Liver (tissue), 9 donors: ENCODE results near the gene DDR2. TPM values are rescaled to one million over a fixed set of nuclear protein-coding genes. Genes with fewer than 3 reads are reported as not detected.

Experiments
- DNase-seq: peaks from one replicate; pipeline ENCODE4 v3.0.0-alpha.2; 2017; ENCODE audit warnings: low spot score
- H3K27ac ChIP-seq, 2 donors: one replicate each; pipeline ENCODE4 v1.7.0; 2013; ENCODE audit warnings: inconsistent platforms in 2 of 2, low read length in 2 of 2, control low read depth in 1 of 2, low read depth in 1 of 2, mild to moderate bottlenecking in 1 of 2
- H3K27me3 ChIP-seq, 4 donors: one replicate each; pipeline versions ENCODE4 v1.6.1 to v1.7.0; 2013; ENCODE audit warnings: low read length in 3 of 4, inconsistent platforms in 1 of 4, mild to moderate bottlenecking in 1 of 4, moderate library complexity in 1 of 4; ENCODE audit not compliant: control insufficient read depth in 4 of 4, insufficient read depth in 4 of 4
- H3K36me3 ChIP-seq, 4 donors: one replicate each; pipeline versions ENCODE4 v1.6.1 to v1.7.0; 2013; ENCODE audit warnings: low read length in 3 of 4, mild to moderate bottlenecking in 3 of 4, low read depth in 1 of 4, moderate library complexity in 1 of 4; ENCODE audit not compliant: control insufficient read depth in 4 of 4, insufficient read depth in 3 of 4
- H3K4me1 ChIP-seq, 4 donors: one replicate each; pipeline versions ENCODE4 v1.6.1 to v1.7.0; 2013; ENCODE audit warnings: low read length in 3 of 4, mild to moderate bottlenecking in 3 of 4, moderate library complexity in 1 of 4; ENCODE audit not compliant: control insufficient read depth in 4 of 4, insufficient read depth in 4 of 4
- H3K4me3 ChIP-seq, 3 donors: one replicate each; pipeline versions ENCODE4 v1.6.1 to v1.7.0; 2013; ENCODE audit warnings: low read length in 3 of 3, control low read depth in 1 of 3, low read depth in 1 of 3, mild to moderate bottlenecking in 1 of 3
- H3K9ac ChIP-seq, 2 donors: one replicate each; pipeline ENCODE4 v1.7.0; 2013; ENCODE audit warnings: low read length in 2 of 2, mild to moderate bottlenecking in 2 of 2, moderate library complexity in 2 of 2, control low read depth in 1 of 2, low read depth in 1 of 2
- H3K9me3 ChIP-seq, 4 donors: one replicate each; pipeline versions ENCODE4 v1.6.1 to v1.7.0; 2013; ENCODE audit warnings: low read length in 3 of 4; ENCODE audit not compliant: control insufficient read depth in 4 of 4
- EGR1 ChIP-seq, 2 donors: IDR thresholded peaks; 2 replicates each; pipeline ENCODE4 v1.6.1; 2016 to 2018; ENCODE audit warnings: antibody characterized with exemption in 2 of 2, low read depth in 2 of 2
- FOXA2 ChIP-seq: IDR thresholded peaks from 2 replicates; pipeline ENCODE4 v1.6.1; 2016; ENCODE audit warnings: antibody characterized with exemption
- HNF4A ChIP-seq, 2 donors: conservative IDR thresholded peaks; 2 replicates each; pipeline ENCODE4 v1.6.1; 2016; ENCODE audit warnings: antibody characterized with exemption in 2 of 2, mild to moderate bottlenecking in 2 of 2
- HNF4G ChIP-seq: IDR thresholded peaks from 2 replicates; pipeline ENCODE4 v1.6.1; 2016; ENCODE audit warnings: antibody characterized with exemption
- JUND ChIP-seq, 2 donors: IDR thresholded peaks; 2 replicates each; pipeline ENCODE4 v1.6.1; 2016; ENCODE audit warnings: antibody characterized with exemption in 2 of 2
- MAX ChIP-seq: IDR thresholded peaks from 2 replicates; pipeline ENCODE4 v1.6.1; 2016; ENCODE audit warnings: antibody characterized with exemption
- RAD21 ChIP-seq, 2 donors: IDR thresholded peaks; 2 replicates each; pipeline ENCODE4 v1.6.1; 2016; ENCODE audit warnings: antibody characterized with exemption in 2 of 2, mild to moderate bottlenecking in 2 of 2
- RXRA ChIP-seq, 2 donors: IDR thresholded peaks; 2 replicates each; pipeline ENCODE4 v1.6.1; 2017 to 2018; ENCODE audit warnings: antibody characterized with exemption in 2 of 2, mild to moderate bottlenecking in 1 of 2
- SP1 ChIP-seq: IDR thresholded peaks from 2 replicates; pipeline ENCODE4 v1.6.1; 2018; ENCODE audit warnings: antibody characterized with exemption, mild to moderate bottlenecking
- TAF1 ChIP-seq: conservative IDR thresholded peaks from 2 replicates; pipeline ENCODE4 v1.6.1; 2016; ENCODE audit warnings: antibody characterized with exemption, mild to moderate bottlenecking
- YY1 ChIP-seq: IDR thresholded peaks from 2 replicates; pipeline ENCODE4 v1.6.1; 2016; ENCODE audit warnings: antibody characterized with exemption, mild to moderate bottlenecking
- WGBS: extraction: QIAGEN DNeasy Blood & Tissue Kit; methylation state at CpG from one replicate; pipeline ENCODE4 v1.1.7; 2013; 5-methylcytosine and 5-hydroxymethylcytosine counted together
- polyA plus RNA-seq, 2 donors: library from polyadenylated mRNA; stranded (reverse) in 1 of 2; unstranded in 1 of 2; fragments of 200-250 nt in 1 of 2; fragments of >200 nt in 1 of 2; fragmentation: Nextera tagmentation in 1 of 2; extraction: Ambion mirVana in 1 of 2; gene quantifications; one replicate each; pipeline versions ENCODE4 v1.2.1 to v1.2.3, GENCODE V29; 2013 to 2015
- total RNA-seq, 2 donors: library from RNA; depleted of rRNA; stranded (reverse); fragments of >200 nt; gene quantifications; one replicate each; pipeline ENCODE4 v1.2.3, GENCODE V29; 2014
- TF ChIP-seq, protein P1 (sequence below): IDR thresholded peaks from 2 replicates; pipeline ENCODE4 v1.6.1; 2016; ENCODE audit warnings: antibody characterized with exemption
- donor health status: healthy.
- donor health status: healthy.
- donor health status: healthy.
- donor health status: healthy.
- donor health status: healthy.

The DDR2 gene
- total and polyA plus RNA-seq, 4 donors: 1.2 to 6.4 (median 2.1) TPM

DNA sequence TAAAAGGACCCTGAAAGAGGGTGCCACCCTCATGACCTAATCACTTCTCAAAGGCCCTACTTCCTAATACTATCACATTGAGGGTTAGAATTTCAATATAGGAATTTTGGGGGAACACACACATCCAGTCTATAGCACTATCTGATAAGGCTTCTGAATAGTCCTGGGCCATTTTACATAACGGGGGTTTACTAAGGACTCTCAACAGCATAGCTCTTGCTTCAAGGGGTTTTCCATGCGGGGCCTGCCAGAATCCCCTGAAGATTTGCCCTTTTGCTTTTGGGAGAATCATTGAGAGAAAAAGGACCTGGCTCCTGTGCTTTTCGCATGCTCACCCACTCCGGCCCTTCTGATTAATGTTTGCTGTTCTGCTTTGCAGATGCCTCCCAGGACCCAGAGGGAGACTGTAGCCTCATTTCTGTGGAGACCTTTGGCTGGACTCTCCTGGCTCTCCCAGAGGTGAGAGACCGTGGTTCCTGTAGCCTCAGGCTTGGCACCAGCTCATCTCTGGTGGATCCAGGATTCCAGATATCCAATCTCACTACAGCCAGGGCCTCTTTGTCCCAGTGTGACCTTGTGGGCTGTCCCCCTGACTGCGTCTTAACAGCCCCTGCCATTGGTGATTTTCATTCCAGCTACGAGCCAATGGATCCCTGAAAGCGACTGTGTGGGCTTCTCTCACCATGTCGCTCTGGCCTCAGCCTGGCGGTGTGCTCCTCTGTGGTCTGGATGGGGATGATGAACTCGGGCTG lies 72.6 kb downstream of the DDR2 start:
- DNase-seq: no peak
- TF ChIP-seq HNF4A (conservative IDR thresholded peaks at IDR 0.05) (peak; percentile 54 to 68), SP1 (peak; percentile 17), RAD21 (IDR thresholded peaks at IDR 0.05) (peak in 1 of 2 donors; percentile 27), JUND (IDR thresholded peaks at IDR 0.05) (no peak), RXRA (IDR thresholded peaks at IDR 0.05) (peak; percentile 85 to 91), MAX (peak; percentile 15), EGR1 (IDR thresholded peaks at IDR 0.05; ENCODE audit: low read depth in 2 of 2) (no peak)
- Histone ChIP-seq H3K4me3 (no peak overlapping the region), H3K4me1 (peaks cover 0 to 11% (median 7%) of the 10 kb centered on the region in 4 donors), H3K27ac (peak overlapping the region in 1 of 2 donors; percentile 44), H3K27me3 (no peaks in the 10 kb centered on the region), H3K9ac (no peak overlapping the region), H3K36me3 (no peaks in the 10 kb centered on the region), H3K9me3 (no peaks in the 10 kb centered on the region)
- 78% methylated on average over 11 of the region's 11 CpGs for WGBS

DNA sequence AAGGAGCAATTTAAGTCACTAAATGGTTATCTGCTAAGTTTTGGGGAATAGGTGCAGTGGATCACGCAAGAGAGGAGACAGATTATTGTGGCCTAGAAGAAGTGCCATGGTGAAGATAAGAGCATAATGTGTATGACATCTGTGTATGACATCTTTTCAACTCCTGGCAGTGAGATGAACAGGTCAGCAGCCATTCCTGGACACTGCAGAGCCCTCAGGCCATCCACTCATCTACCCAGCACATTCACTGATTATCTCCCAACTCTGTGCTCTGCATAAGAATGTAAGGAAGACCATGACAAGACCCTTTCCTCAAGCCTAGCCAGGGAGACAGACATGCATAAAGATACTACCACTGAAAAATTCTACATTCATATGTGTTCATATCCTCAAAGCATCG lies 73.7 kb downstream of the DDR2 start:
- Histone ChIP-seq H3K36me3 (no peaks in the 10 kb centered on the region), H3K27me3 (no peaks in the 10 kb centered on the region), H3K9ac (no peak overlapping the region), H3K4me3 (no peak overlapping the region), H3K9me3 (no peaks in the 10 kb centered on the region), H3K27ac (no peak overlapping the region), H3K4me1 (peaks cover 0 to 11% (median 7%) of the 10 kb centered on the region in 4 donors)
- DNase-seq: no peak
- WGBS: 51% methylated on average over 2 of the region's 2 CpGs
- no peak for TF ChIP-seq FOXA2
- TF ChIP-seq TAF1: no peak
- TF ChIP-seq HNF4A (conservative IDR thresholded peaks at IDR 0.05): no peak
- no peak for TF ChIP-seq SP1

DNA sequence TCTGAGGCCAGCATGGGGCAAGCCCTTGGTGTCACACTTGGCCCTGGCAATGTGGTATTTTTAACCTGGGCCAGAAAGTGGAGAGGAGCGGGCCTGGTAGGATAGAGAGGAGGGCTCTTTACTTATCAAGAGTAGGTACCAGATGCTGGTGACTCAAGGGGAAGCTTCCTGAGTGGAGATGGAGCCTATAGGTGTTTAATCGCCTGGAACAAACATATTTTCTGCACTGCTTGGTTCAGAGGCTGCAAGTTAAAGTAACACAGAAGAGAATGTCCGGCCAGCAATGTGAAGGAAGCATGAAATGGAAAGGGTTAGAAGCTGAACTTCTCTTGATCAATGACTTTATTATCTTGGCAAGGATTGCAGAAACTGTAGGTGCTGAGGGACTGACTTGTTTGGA lies 74.3 kb downstream of the DDR2 start:
- no peak overlapping the region for H3K4me3 ChIP-seq
- peaks cover 0 to 11% (median 7%) of the 10 kb centered on the region in 4 donors for H3K4me1 ChIP-seq
- no peaks in the 10 kb centered on the region for H3K27me3 ChIP-seq
- DNase-seq: no peak
- no peak overlapping the region for H3K9ac ChIP-seq
- H3K36me3 ChIP-seq: no peaks in the 10 kb centered on the region
- no peaks in the 10 kb centered on the region for H3K9me3 ChIP-seq
- no peak overlapping the region for H3K27ac ChIP-seq
- 94% methylated on average over 3 of the region's 3 CpGs for WGBS
- no peak for TF ChIP-seq RXRA (IDR thresholded peaks at IDR 0.05)
- no peak for TF ChIP-seq SP1
- no peak for TF ChIP-seq HNF4G
- no peak for TF ChIP-seq JUND (IDR thresholded peaks at IDR 0.05)
- TF ChIP-seq, protein P1, sequence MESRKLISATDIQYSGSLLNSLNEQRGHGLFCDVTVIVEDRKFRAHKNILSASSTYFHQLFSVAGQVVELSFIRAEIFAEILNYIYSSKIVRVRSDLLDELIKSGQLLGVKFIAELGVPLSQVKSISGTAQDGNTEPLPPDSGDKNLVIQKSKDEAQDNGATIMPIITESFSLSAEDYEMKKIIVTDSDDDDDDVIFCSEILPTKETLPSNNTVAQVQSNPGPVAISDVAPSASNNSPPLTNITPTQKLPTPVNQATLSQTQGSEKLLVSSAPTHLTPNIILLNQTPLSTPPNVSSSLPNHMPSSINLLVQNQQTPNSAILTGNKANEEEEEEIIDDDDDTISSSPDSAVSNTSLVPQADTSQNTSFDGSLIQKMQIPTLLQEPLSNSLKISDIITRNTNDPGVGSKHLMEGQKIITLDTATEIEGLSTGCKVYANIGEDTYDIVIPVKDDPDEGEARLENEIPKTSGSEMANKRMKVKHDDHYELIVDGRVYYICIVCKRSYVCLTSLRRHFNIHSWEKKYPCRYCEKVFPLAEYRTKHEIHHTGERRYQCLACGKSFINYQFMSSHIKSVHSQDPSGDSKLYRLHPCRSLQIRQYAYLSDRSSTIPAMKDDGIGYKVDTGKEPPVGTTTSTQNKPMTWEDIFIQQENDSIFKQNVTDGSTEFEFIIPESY: no peak
- no peak for TF ChIP-seq HNF4A (conservative IDR thresholded peaks at IDR 0.05)
- TF ChIP-seq MAX: no peak
- no peak for TF ChIP-seq YY1
- no peak for TF ChIP-seq FOXA2
